Progenitor cell of endocrine pancreas (in vitro differentiated cells): Measurements from ENCODE around the gene RIPPLY1. TPM values are rescaled to one million over a fixed set of nuclear protein-coding genes. Genes with fewer than 3 reads are reported as not detected.

Experiments
- DNase-seq: peaks from one replicate; pipeline ENCODE4 v3.0.0; 2021; ENCODE audit warnings: low spot score; ENCODE audit not compliant: unreplicated experiment
- H3K27ac Mint-ChIP-seq: 2 replicates; pipeline ENCODE4 v1.8.0; 2021; ENCODE audit warnings: mild to moderate bottlenecking, moderate library complexity, mixed read lengths
- H3K27me3 Mint-ChIP-seq: 2 replicates; pipeline ENCODE4 v1.8.0; 2021; ENCODE audit warnings: mixed read lengths
- H3K36me3 Mint-ChIP-seq: 2 replicates; pipeline ENCODE4 v1.8.0; 2022; ENCODE audit warnings: mixed read lengths; ENCODE audit not compliant: insufficient read depth
- H3K4me1 Mint-ChIP-seq: 2 replicates; pipeline ENCODE4 v1.8.0; 2021; ENCODE audit warnings: low read depth, mixed read lengths
- H3K4me3 Mint-ChIP-seq: 2 replicates; pipeline ENCODE4 v1.8.0; 2021; ENCODE audit warnings: low read depth, mild to moderate bottlenecking, moderate library complexity, mixed read lengths
- H3K9me3 Mint-ChIP-seq: 2 replicates; pipeline ENCODE4 v1.8.0; 2021; ENCODE audit warnings: low read depth, mixed read lengths
- total RNA-seq: library from RNA; stranded (reverse); gene quantifications from 2 replicates; pipeline ENCODE4 v1.2.1, GENCODE V29; 2021
- TF ChIP-seq, protein P1 (sequence below): fragments of 200-600 bp; sonication (generic); IDR thresholded peaks from one replicate; pipeline ENCODE4 v1.5.0; 2021; ENCODE audit warnings: antibody characterized with exemption, mild to moderate bottlenecking; ENCODE audit not compliant: unreplicated experiment

The RIPPLY1 gene
- total RNA-seq, 1 donor from 2014 or later = not detected

DNA sequence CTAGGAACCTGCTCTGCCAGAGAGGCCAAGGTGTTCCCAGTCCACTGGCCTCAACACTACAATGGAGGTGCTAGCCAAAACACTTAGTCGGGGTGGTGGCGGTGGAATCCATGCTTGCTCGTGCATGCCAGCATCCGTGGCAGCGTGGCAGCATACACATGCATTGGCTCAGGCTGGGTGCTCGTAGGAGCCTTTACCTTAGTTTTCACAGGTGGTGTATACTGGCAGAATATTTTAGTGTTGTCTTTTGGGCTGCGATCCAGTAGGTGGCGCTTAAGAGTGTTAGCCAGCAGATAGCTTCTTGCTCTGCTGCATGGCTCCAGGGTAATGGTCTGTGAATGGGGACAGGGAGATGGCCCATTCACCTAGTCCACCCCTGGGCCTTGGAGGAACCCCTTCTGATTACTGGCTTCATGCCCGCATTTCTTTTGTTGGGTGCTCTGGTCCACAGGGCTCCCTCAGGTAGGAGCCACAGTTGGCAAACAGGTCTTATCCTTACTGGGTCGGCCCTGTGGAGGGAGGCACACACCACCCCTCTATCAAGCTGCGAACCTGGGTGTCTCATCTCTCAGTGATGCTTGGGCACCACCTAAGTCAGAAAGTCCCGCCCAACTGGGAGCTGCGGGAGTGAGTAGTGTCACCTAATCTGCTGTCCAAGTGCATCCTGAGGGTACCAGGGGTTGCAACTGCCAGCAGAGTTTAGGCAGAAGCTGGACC lies 40.0 kb downstream of the RIPPLY1 start:
- peaks cover 44% of the 10 kb centered on the region for H3K9me3 Mint-ChIP-seq
- no peaks in the 10 kb centered on the region for H3K4me1 Mint-ChIP-seq
- H3K27me3 Mint-ChIP-seq = no peaks in the 10 kb centered on the region
- TF ChIP-seq, protein P1, sequence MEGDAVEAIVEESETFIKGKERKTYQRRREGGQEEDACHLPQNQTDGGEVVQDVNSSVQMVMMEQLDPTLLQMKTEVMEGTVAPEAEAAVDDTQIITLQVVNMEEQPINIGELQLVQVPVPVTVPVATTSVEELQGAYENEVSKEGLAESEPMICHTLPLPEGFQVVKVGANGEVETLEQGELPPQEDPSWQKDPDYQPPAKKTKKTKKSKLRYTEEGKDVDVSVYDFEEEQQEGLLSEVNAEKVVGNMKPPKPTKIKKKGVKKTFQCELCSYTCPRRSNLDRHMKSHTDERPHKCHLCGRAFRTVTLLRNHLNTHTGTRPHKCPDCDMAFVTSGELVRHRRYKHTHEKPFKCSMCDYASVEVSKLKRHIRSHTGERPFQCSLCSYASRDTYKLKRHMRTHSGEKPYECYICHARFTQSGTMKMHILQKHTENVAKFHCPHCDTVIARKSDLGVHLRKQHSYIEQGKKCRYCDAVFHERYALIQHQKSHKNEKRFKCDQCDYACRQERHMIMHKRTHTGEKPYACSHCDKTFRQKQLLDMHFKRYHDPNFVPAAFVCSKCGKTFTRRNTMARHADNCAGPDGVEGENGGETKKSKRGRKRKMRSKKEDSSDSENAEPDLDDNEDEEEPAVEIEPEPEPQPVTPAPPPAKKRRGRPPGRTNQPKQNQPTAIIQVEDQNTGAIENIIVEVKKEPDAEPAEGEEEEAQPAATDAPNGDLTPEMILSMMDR = peak; percentile 44
- no peak for DNase-seq
- H3K27ac Mint-ChIP-seq = no peak overlapping the region
- no peak overlapping the region for H3K4me3 Mint-ChIP-seq
- peaks cover 9% of the 10 kb centered on the region for H3K36me3 Mint-ChIP-seq

Other genes starting within 250 kb of the RIPPLY1 start
- 14.8 and 17.0 TPM in 2 replicates for gene RNF128, start 176.6 kb downstream of the RIPPLY1 start, total RNA-seq
- gene TBC1D8B, start 100.7 kb downstream of the RIPPLY1 start, total RNA-seq = 6.6 and 6.8 TPM in 2 replicates
- gene CLDN2, start 17.1 kb upstream of the RIPPLY1 start, total RNA-seq = 1.2 and 1.6 TPM in 2 replicates
- 15.8 and 17.0 TPM in 2 replicates for gene MORC4, start 96.9 kb upstream of the RIPPLY1 start, total RNA-seq
- gene RBM41, start 215.5 kb upstream of the RIPPLY1 start, total RNA-seq = 30.1 and 31.4 TPM in 2 replicates